ENCODE results near the gene MYL9.

- TF ChIP-seq RCOR1 (conservative IDR thresholded peaks at IDR 0.05; ENCODE audit: low read depth, low read length) (no peak), USF2 (IDR thresholded peaks at IDR 0.05; ENCODE audit: borderline replicate concordance, low read depth, low read length) (no peak), EZH2 (IDR thresholded peaks at IDR 0.05; ENCODE audit: borderline replicate concordance, control insufficient read depth, low read depth, low read length) (no peak), SIN3A (IDR thresholded peaks at IDR 0.05; ENCODE audit: low read depth, low read length) (no peak), CTCF (IDR thresholded peaks at IDR 0.05 in 2 of 3, conservative IDR thresholded peaks at IDR 0.05 in 1 of 3; ENCODE audit: control insufficient read depth in 2 of 3, extremely low read depth in 1 of 3, insufficient read depth in 1 of 3, low read depth in 3 of 3, low read length in 3 of 3) (no peak), ZBED1 (IDR thresholded peaks at IDR 0.05; ENCODE audit: borderline replicate concordance) (no peak), CBFB (IDR thresholded peaks at IDR 0.05; ENCODE audit: low read depth) (no peak), NFYB (IDR thresholded peaks at IDR 0.05; ENCODE audit: insufficient read depth, low read depth, low read length) (no peak), ZNF207 (IDR thresholded peaks at IDR 0.05; ENCODE audit: borderline replicate concordance) (no peak), PAX8 (IDR thresholded peaks at IDR 0.05) (no peak), NFIC (IDR thresholded peaks at IDR 0.05; ENCODE audit: low read depth, low read length) (no peak), CHD4 (IDR thresholded peaks at IDR 0.05) (no peak)
Observed at GRCh38 chr20:36587388-36588070, 46.2 kb downstream of the MYL9 start.

Measured in GM12878 (cell line).